HG02852 (cell line): ENCODE data around the gene PCDHA1.

Experiments used
- ATAC-seq: cut with Tn5 transposase; IDR thresholded peaks from one replicate; pipeline ENCODE4 v1.9.1; 2021; ENCODE audit warnings: mild to moderate bottlenecking, moderate library complexity; ENCODE audit not compliant: unreplicated experiment

The PCDHA1 gene

GRCh38 chr5:140986117-140986521 lies 200.2 kb downstream of the PCDHA1 start:
- ATAC-seq: no peak

- no peak for ATAC-seq
These were observed 202.2 kb downstream of the PCDHA1 start for GRCh38 chr5:140988100-140988499.

DNA sequence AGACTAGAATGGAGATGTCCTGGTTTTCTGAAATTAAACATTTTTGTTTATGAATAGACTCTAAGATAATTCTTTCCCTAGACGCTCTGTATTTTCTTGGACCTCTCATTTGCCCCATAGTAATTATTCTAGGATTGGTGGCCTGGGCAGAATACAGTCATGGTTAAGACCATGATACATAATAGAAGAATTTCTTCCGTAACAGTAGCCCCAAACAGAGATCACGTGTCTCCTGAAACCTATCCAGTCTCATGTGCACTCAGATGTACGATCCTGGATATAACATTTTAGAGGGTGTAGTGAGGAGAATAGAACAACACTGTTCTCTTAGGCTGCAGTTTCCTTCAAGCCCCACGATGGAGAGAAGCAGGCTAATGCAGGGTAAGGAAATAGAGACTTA lies 202.7 kb downstream of the PCDHA1 start:
- ATAC-seq: no peak

DNA sequence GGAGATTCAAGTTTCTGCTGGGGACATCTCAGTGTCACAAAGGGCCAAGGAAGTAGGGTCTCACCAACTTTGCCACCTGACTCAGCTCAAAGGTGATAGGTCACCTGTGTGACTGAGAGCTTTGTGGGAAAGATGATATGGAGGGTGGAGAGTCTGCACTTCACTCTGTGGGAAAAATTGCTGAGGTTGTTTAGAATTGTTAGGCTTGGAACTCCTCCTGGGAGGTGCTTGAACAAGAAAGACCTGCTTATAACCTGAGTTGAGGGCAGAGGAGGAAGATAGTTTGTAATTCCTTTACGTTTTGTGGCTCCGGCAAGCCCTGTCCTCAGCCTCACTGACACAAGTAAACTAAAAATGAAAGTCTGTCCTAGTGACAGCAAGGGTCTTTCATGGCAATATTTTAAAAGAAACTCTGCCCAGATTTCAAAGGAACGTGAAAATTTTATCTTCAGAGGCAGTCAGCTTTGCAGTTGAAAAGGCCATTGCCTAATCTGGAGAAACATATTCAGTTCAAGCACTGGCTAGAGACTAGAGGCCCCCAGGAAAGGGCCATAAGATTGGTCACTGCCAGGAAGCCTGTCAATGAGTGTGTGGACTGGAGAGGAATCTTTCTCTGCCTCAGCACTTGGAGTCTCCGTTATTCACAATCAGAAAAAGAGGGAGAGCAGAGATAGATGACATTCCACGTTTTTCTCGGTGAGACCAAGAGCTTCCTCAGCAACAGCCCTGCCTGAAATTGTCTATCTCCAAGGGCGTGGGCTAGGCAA lies 203.5 kb downstream of the PCDHA1 start:
- ATAC-seq: no peak

GRCh38 chr5:140992828-140993227 lies 206.9 kb downstream of the PCDHA1 start:
- no peak for ATAC-seq

- no peak for ATAC-seq
These were observed 210.1 kb downstream of the PCDHA1 start for GRCh38 chr5:140996060-140996459.

DNA sequence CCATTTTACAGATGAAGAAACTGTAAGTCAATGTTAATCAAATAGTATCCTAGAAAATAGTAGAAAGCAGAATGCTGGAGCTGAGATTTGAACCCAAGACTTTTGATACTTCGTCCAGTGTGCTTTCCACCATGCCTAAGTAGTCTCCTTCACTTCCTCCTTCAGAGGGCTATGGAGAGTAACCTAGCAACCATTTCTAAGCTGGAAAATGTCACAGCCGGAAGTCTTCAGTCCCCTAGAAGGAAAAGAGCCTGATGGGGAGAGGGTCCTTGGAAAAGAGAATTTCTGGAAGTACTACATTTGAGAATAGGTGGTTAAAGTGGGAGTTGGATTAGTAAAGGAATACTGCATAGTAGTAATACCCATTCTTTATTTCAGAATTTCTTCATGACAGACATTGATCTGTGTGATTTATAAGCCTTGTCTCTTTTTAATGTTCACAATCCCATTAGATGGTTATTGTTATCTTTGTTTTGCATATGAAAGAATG lies 213.0 kb downstream of the PCDHA1 start:
- ATAC-seq: no peak

GRCh38 chr5:141001446-141001843 lies 215.5 kb downstream of the PCDHA1 start:
- no peak for ATAC-seq

GRCh38 chr5:141001844-141002604 lies 216.1 kb downstream of the PCDHA1 start:
- no peak for ATAC-seq

- ATAC-seq: no peak
These were observed 216.6 kb downstream of the PCDHA1 start for GRCh38 chr5:141002605-141002965.

- no peak for ATAC-seq
These were observed 217.1 kb downstream of the PCDHA1 start for GRCh38 chr5:141003031-141003430.

DNA sequence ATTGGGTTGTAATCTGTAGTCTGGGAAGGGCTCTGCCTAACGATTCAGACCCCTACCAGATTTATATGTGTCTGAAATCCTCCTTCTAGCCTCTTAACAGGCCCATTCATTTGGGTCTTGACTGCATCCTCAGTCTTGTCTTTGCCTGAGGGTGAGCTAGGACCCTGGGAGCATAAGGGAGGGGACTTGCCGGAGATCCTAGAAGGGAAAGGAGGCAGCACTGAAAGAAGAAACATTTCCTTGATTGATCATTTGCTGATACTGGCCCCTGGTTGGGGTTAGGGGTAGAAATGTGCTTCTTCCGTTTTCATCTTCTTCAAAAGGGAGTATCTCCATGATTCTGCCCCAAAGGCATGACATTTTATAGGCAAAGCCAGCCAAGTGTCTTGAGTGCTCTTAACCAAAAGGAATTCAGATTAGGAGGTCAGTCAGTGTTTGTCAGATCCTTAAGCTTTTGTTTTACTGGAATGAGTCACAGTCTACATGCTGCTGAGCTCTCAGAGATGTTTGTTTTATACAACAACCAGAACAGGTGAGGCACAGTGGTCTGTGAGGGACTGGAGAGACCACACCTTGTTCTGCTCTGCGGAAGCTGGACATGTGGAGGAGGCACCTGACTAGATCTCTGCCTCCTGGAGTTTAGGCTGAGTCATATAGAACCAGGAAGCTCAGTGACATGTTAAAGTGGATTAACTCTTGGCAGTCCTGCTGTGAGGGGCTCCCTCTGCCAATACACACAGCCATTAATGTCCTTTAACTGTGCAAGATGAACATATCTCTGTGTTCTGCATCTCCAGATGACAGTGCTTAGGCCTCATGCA lies 218.1 kb downstream of the PCDHA1 start:
- no peak for ATAC-seq

GRCh38 chr5:141007791-141008190 lies 221.9 kb downstream of the PCDHA1 start:
- no peak for ATAC-seq

- ATAC-seq: no peak
These were observed 224.3 kb downstream of the PCDHA1 start for GRCh38 chr5:141010047-141010793.

DNA sequence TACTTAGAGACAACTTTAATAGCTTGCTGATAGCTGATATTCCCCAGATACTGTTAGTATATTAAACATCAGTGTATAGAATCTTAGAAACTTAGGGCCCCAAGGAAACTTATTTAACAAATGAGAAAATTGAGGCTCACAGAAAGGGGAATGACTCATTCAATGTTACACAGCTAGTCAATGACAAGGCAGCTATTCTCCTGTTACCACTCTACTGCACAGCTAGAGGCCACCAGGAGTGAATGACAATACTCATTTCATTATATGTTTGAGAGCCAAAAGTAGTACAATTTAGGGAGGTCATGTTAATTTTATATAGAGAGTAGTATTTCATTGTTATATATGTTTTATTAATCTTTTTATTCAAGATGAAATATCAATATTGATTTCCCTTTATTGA lies 232.0 kb downstream of the PCDHA1 start:
- no peak for ATAC-seq

DNA sequence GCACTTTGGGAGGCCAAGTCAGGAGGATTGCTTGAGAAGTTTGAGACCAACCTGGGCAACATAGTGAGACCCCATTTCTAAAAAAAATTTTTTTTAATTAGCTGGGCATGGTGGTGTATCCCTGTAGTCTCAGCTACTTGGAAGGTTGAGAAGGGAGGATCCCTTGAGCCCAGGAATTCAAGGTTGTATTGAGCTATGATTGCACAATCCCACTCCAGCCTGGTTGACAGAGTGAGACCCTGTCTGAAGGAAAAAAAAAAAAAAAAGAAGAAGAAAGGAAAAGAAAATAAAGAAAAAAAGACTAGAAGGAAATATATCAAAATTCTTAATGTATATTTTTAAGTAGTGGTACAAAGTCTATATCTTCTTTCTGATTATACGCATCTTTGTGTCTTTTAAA lies 236.4 kb downstream of the PCDHA1 start:
- no peak for ATAC-seq

DNA sequence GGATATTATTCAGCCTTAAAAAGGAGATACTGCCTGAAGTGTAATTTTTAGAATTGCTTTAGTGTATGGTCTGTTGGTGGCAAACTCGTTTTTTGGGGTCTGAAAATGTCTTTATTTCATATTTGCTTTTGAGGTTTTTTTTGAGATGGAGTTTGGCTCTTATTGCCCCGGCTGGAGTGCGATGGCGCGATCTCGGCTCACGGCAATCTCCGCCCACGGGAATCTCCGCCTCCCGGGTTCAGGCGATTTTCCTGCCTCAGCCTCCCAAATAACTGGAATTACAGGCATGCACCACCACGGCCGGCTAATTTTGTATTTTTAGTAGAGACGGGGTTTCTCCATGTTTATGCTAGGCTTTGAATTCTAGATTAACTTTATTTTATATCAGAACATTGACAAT lies 245.1 kb downstream of the PCDHA1 start:
- ATAC-seq: no peak

- no peak for ATAC-seq
These were observed 246.7 kb downstream of the PCDHA1 start for GRCh38 chr5:141032626-141033025.

- ATAC-seq: no peak
These were observed 253.1 kb downstream of the PCDHA1 start for GRCh38 chr5:141039061-141039460.

- ATAC-seq: no peak
These were observed 253.6 kb downstream of the PCDHA1 start for GRCh38 chr5:141039517-141039916.
